GM19043 (cell line): ENCODE results near the gene GNAL.

Experiments
- ATAC-seq: cut with Tn5 transposase; IDR thresholded peaks from one replicate; pipeline ENCODE4 v1.9.1; 2021; ENCODE audit warnings: low read depth; ENCODE audit not compliant: unreplicated experiment

The GNAL gene

GRCh38 chr18:11800566-11801334 lies 111.7 kb downstream of the GNAL start:
- no peak for ATAC-seq

- ATAC-seq, result no peak
Measured at GRCh38 chr18:11801573-11801972, 112.5 kb downstream of the GNAL start.

DNA sequence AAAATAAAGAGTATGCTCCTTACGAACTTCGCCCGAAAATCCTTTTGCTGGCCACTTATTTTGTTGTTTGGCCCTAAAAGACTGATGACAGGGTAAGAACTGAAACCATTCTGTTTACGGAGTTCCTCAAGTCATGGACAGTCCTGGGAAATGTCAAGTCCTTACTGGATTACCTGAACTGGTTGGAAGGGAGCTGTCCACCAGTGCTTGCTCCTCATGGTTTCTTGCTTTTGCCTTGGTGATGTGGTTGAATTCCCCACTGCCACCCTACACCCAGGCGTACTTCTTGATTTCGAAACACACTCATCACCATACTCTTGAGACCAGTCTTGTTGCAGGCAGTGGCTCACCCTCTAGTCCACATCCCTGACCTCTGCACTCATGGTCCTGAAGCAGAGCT lies 113.1 kb downstream of the GNAL start:
- no peak for ATAC-seq

GRCh38 chr18:11802586-11802985 lies 113.5 kb downstream of the GNAL start:
- ATAC-seq, result no peak

- no peak for ATAC-seq
Measured at GRCh38 chr18:11807233-11807632, 118.2 kb downstream of the GNAL start.

GRCh38 chr18:11808001-11808855 lies 119.2 kb downstream of the GNAL start:
- no peak for ATAC-seq

- no peak for ATAC-seq
Measured at GRCh38 chr18:11809895-11810294, 120.8 kb downstream of the GNAL start.

GRCh38 chr18:11810379-11810778 lies 121.3 kb downstream of the GNAL start:
- ATAC-seq, result no peak

- no peak for ATAC-seq
Measured at GRCh38 chr18:11811009-11811408, 121.9 kb downstream of the GNAL start.

DNA sequence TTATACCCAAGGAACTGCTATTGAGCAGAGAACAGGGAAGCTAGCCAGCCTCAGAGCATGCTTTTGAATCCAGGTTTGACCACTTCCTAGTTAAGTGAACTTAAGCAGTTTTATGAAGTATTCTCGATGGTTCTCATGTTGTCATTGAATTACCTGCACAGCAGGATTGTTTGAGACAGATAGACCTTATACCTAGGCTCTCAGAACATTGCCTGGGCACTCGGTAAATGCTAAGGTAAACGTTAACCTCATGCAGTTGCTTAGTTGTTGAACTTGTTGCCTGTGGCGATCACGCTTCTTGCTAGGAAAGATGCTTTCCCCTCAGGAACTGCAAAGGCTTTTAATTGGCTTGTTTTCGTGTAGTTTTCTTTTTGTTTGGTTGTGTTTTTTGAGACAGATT lies 128.2 kb downstream of the GNAL start:
- no peak for ATAC-seq

DNA sequence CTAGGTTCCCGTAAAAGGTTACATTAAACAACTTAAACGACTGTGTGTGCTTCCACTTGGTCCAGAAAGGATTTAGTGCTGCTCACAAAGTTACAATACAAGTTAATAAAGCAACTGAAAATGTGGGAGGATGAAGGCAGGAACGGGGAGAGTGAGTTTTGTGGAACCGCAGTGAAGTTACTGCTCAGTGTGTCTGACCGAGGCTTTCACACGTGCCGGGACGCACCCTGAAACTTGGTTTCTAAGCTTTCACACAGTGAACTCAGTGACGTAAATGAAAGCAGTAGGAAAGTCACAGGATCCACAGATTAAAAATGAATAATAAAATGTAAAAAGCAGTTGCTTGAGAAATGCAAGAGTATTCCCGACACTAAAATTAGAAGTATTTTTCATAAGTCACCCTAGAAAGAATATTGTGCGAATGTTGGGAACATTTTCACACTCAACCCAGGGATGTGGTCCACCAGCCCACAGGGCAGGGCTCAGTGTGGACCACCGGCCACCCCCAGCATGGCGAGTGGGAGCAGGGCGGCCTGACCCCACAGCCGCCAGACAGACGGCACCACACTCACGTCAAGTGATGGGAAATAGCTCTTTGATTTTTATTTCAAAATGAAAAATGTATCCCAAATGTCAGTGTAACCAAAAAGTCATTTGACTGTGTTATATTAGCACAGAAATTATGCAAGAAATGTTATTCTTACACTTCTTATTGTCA lies 129.6 kb downstream of the GNAL start:
- ATAC-seq, result no peak

DNA sequence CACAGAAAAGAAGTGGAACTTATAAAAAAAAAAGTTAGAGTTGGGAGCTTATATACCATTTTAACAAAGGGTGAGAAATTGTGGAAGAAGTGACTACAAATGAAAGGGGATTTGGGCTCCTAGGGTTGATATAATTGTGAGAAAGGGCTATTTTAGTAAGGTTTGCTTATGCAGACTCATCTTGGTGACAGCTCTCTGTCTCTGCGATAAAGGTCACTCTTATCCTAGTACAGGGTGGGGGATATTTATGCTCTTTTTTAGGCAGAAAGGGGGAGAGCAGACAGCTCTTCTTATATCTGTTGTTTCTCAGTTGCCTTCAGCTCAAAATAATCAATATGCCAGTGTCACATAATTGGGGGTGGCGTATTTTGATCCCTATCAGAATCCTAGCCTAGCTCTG lies 130.9 kb downstream of the GNAL start:
- no peak for ATAC-seq

DNA sequence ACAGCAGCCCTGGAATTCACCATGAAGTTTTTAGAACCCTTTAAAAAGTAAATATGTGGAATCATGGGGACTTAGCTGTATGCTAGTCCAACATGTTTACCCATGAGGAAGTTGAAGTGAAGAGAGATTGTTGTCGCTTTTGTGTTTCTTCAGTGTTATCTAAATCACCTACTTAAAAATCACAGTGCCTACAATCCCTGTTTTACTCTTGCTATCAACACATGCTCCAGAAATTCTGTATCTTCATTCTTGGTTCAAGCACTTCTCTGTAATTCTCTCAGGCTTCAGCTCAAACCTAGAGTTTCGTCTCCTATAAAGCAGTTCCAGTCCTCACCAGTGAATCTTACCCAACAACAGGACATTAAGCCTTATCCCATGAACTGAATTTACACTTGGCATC lies 131.6 kb downstream of the GNAL start:
- no peak for ATAC-seq

DNA sequence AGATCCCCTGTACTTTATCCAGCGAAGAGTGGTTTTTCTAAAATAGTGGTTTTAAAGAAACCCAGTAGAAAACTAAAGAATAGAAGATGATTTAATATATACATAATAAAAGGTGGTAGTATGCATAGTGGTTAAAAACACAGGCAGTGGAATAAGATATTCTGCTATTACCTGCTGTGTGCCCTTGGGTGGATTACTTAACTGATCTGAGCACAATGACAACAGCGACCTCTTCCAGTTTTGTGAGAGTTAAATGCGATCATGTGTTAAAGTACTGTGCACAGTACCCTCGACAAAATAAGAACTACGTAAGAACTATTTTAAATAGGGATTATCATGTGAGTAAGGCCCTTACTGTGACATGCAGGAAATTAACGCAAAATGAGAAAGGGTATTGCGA lies 132.1 kb downstream of the GNAL start:
- no peak for ATAC-seq

DNA sequence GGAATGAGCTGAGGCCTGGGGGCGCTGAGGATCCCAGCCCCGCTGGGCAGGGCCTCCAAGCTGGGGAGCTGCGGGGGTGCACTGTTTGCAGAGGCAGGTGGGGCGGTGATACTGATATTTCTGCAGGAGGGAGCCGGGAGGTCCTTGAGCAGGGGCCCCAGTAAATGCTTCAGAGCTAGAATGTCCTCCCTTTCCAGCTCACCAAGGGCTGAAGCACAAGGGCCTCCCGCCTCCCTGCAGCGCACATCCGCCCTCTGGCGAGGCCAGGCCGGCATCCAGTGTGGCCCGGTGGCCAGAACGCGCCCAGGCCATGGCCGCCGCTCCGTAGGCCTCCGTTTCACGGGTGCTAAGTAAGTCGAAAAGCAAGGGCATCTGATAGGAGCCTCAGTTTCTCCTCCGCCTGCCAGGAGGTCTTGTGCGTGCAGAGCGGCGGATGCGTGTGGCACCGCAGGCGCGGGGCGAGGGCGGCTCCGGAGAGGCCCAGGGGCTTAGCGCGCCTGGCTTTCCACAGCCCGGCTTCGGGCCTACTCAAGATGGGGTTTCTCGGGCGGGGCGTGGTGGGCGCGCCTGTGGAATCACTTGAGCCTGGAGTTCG lies 132.7 kb downstream of the GNAL start:
- ATAC-seq, result no peak

GRCh38 chr18:11823545-11823944 lies 134.5 kb downstream of the GNAL start:
- ATAC-seq, result no peak

DNA sequence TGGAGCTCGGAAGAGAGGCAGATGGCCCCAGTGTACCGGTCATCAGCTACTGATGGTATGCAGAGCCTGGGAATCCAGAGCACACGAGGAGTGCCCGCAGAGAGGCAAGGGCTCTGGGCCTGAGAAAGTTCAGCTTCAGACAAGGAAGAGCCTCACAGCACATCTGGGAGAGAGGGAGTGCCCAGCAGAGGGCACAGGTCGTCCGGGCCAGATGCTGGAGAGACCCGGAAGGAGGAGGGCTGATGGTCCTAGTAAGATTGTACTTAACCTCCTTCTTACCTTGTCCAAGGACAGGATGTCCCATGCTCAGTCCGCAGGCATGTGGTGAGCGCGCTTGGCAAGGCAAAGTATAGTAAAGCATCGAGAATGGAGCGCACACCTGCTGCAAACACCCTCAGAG lies 137.8 kb downstream of the GNAL start:
- ATAC-seq, result no peak

DNA sequence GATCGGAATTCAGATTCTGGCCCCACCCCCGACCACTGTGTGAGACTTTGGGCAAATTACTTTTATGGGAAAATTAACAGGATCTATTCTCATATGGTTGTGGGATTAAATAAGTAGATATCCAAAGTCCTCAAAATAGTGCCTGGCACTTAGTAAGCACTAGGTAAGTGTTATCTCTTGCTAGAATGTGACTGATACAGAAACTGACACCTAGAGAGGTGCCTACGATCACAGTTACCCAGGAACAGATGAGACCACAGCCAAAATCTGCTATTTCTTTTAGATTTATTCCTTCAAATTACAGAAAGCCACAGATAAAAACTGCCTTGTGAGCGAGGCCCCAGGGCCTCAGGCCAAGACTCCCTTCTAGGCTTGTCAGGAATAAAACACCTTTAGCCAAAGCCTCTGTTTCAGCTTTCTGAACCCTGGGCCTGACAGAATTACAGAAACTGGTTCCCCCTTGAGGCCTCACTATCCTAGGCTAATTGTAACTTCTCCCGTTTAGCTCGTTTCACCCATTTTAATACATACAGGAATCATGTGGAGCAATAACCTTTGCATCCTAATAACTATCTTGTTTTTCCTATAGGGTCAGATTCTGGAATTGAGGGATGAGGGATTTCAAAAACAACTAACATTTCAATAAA lies 139.8 kb downstream of the GNAL start:
- ATAC-seq, result no peak

GRCh38 chr18:11830585-11830984 lies 141.5 kb downstream of the GNAL start:
- no peak for ATAC-seq

DNA sequence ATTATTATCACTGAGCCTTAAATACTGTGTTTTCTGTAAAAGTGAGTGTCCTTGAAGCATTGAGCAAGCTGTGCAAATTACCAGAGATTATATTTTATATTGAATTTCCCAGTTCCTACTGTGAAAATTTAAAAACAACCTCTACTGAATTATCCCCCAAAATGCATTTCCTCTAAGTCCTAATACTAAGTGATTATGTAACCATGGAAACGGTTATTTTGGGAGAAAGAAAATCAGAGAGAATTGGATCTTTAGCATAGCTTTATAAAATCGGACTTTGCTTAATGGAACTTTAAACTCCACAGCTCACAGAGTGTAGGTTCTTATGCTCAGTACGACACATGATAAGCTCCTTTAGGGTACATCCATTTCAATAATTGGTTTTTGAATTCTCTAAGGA lies 142.9 kb downstream of the GNAL start:
- no peak for ATAC-seq
